ENCODE measurements around the gene SPATA13.

The SPATA13 gene

GRCh38 chr13:24161010-24161775 lies 673 bp downstream of the SPATA13 start:
- H3K4me3 ChIP-seq (ENCODE audit: low read depth, low read length), result peak overlapping the region; percentile 72
- DNase-seq (ENCODE audit: low read depth), result no peak

GRCh38 chr13:24161980-24162525 lies 1.5 kb downstream of the SPATA13 start:
- H3K4me3 ChIP-seq (ENCODE audit: low read depth, low read length), result no peak overlapping the region
- DNase-seq (ENCODE audit: low read depth), result no peak

GRCh38 chr13:24162604-24163003 lies 2.1 kb downstream of the SPATA13 start:
- no peak for DNase-seq (ENCODE audit: low read depth)
- no peak overlapping the region for H3K4me3 ChIP-seq (ENCODE audit: low read depth, low read length)

- no peak overlapping the region for H3K4me3 ChIP-seq (ENCODE audit: low read depth, low read length)
- peak; percentile 38 for DNase-seq (ENCODE audit: low read depth)
Measured at GRCh38 chr13:24165746-24166145, 5.2 kb downstream of the SPATA13 start.

GRCh38 chr13:24166561-24166960 lies 6.0 kb downstream of the SPATA13 start:
- no peak overlapping the region for H3K4me3 ChIP-seq (ENCODE audit: low read depth, low read length)
- no peak for DNase-seq (ENCODE audit: low read depth)

- no peak for DNase-seq (ENCODE audit: low read depth)
- H3K4me3 ChIP-seq (ENCODE audit: low read depth, low read length), result no peak overlapping the region
Measured at GRCh38 chr13:24167666-24168391, 7.3 kb downstream of the SPATA13 start.

GRCh38 chr13:24168392-24168750 lies 7.9 kb downstream of the SPATA13 start:
- H3K4me3 ChIP-seq (ENCODE audit: low read depth, low read length), result no peak overlapping the region
- no peak for DNase-seq (ENCODE audit: low read depth)

- no peak overlapping the region for H3K4me3 ChIP-seq (ENCODE audit: low read depth, low read length)
- no peak for DNase-seq (ENCODE audit: low read depth)
Measured at GRCh38 chr13:24168979-24169378, 8.5 kb downstream of the SPATA13 start.

GRCh38 chr13:24172071-24172470 lies 11.6 kb downstream of the SPATA13 start:
- DNase-seq (ENCODE audit: low read depth), result no peak
- H3K4me3 ChIP-seq (ENCODE audit: low read depth, low read length), result no peak overlapping the region

- H3K4me3 ChIP-seq (ENCODE audit: low read depth, low read length), result no peak overlapping the region
- no peak for DNase-seq (ENCODE audit: low read depth)
Measured at GRCh38 chr13:24173795-24174194, 13.3 kb downstream of the SPATA13 start.

- DNase-seq (ENCODE audit: low read depth), result no peak
- H3K4me3 ChIP-seq (ENCODE audit: low read depth, low read length), result no peak overlapping the region
Measured at GRCh38 chr13:24175847-24176246, 15.3 kb downstream of the SPATA13 start.

GRCh38 chr13:24176351-24177101 lies 16.0 kb downstream of the SPATA13 start:
- DNase-seq (ENCODE audit: low read depth), result no peak
- no peak overlapping the region for H3K4me3 ChIP-seq (ENCODE audit: low read depth, low read length)

- no peak for DNase-seq (ENCODE audit: low read depth)
- no peak overlapping the region for H3K4me3 ChIP-seq (ENCODE audit: low read depth, low read length)
Measured at GRCh38 chr13:24178847-24179485, 18.4 kb downstream of the SPATA13 start.

- no peak for DNase-seq (ENCODE audit: low read depth)
- H3K4me3 ChIP-seq (ENCODE audit: low read depth, low read length), result no peak overlapping the region
Measured at GRCh38 chr13:24179486-24179850, 18.9 kb downstream of the SPATA13 start.

GRCh38 chr13:24180750-24181377 lies 20.3 kb downstream of the SPATA13 start:
- DNase-seq (ENCODE audit: low read depth), result no peak
- no peak overlapping the region for H3K4me3 ChIP-seq (ENCODE audit: low read depth, low read length)

GRCh38 chr13:24181991-24182702 lies 21.6 kb downstream of the SPATA13 start:
- no peak for DNase-seq (ENCODE audit: low read depth)
- H3K4me3 ChIP-seq (ENCODE audit: low read depth, low read length), result no peak overlapping the region

GRCh38 chr13:24182703-24183081 lies 22.2 kb downstream of the SPATA13 start:
- DNase-seq (ENCODE audit: low read depth), result no peak
- no peak overlapping the region for H3K4me3 ChIP-seq (ENCODE audit: low read depth, low read length)

GRCh38 chr13:24183741-24184182 lies 23.2 kb downstream of the SPATA13 start:
- H3K4me3 ChIP-seq (ENCODE audit: low read depth, low read length), result no peak overlapping the region
- DNase-seq (ENCODE audit: low read depth), result no peak

Data from skeletal muscle cell (primary cell).